VCaP (cell line): Measurements from ENCODE around the gene BPIFA3.

Experiments used
- H3K27ac ChIP-seq: fragments of 450-650 bp; 2 replicates; pipeline ENCODE4 v1.5.1; 2017
- CTCF ChIP-seq: fragments of 450-650 bp; conservative IDR thresholded peaks from 2 replicates; pipeline ENCODE4 v1.5.1; 2017; ENCODE audit warnings: mild to moderate bottlenecking, moderate library complexity

Gene BPIFA3

GRCh38 chr20:33275871-33276270 is 58.7 kb downstream of the BPIFA3 start:
- H3K27ac ChIP-seq, result no peak overlapping the region
- no peak for TF ChIP-seq CTCF

GRCh38 chr20:33276303-33277113 is 59.4 kb downstream of the BPIFA3 start:
- no peak for TF ChIP-seq CTCF
- H3K27ac ChIP-seq, result no peak overlapping the region
